ENCODE data around the gene PLAGL1. TPM values are rescaled to one million over a fixed set of nuclear protein-coding genes. Genes with fewer than 3 reads are reported as not detected.
A peak's percentile ranks its signal among the peaks of the same experiment; 100 is the strongest.

PLAGL1 gene
- total and polyA plus RNA-seq, 2 of the 8 experiments (the other 6 are each of a cell fraction or from before 2014, with no cell fraction given): 0.94 to 1.1 TPM

DNA sequence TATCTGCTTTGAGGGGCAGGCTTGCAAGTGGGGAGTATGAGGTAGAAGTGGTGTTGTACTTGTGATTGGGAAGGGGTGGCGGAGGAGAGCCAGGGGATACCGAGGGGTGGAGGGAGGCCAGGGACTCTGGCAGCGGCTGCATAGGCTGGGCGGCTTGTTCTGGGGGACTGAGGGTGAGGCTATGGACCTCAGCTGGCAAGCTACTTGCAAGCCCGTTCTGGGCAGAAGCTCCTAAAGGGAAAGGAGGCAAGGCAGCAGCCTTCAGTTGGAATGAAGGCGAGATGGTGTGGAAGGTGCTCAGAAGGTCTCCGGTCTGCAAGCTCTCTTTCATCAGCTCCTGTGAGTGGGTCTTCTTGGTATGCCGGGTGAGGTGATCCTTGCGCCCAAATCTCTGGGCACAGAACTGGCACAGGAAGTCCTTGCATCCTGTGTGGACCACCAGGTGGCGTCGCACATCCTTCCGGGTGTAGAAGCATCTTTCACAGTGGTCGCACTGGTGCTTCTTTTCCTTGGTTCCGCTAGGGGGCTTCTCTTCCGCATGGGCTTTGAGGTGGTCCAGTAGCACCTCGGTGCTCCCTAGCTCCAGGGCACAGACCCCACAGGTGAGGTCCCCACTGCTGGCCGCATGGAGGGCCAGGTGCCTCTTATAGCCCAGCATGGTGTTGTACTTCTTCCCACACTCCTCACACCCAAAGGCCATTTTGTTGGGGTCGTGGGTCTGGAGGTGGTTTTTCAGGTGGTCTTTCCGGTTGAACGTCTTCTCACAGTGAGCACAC is 66.0 kb downstream of the PLAGL1 start (continued):
- TF ChIP-seq, protein P1, sequence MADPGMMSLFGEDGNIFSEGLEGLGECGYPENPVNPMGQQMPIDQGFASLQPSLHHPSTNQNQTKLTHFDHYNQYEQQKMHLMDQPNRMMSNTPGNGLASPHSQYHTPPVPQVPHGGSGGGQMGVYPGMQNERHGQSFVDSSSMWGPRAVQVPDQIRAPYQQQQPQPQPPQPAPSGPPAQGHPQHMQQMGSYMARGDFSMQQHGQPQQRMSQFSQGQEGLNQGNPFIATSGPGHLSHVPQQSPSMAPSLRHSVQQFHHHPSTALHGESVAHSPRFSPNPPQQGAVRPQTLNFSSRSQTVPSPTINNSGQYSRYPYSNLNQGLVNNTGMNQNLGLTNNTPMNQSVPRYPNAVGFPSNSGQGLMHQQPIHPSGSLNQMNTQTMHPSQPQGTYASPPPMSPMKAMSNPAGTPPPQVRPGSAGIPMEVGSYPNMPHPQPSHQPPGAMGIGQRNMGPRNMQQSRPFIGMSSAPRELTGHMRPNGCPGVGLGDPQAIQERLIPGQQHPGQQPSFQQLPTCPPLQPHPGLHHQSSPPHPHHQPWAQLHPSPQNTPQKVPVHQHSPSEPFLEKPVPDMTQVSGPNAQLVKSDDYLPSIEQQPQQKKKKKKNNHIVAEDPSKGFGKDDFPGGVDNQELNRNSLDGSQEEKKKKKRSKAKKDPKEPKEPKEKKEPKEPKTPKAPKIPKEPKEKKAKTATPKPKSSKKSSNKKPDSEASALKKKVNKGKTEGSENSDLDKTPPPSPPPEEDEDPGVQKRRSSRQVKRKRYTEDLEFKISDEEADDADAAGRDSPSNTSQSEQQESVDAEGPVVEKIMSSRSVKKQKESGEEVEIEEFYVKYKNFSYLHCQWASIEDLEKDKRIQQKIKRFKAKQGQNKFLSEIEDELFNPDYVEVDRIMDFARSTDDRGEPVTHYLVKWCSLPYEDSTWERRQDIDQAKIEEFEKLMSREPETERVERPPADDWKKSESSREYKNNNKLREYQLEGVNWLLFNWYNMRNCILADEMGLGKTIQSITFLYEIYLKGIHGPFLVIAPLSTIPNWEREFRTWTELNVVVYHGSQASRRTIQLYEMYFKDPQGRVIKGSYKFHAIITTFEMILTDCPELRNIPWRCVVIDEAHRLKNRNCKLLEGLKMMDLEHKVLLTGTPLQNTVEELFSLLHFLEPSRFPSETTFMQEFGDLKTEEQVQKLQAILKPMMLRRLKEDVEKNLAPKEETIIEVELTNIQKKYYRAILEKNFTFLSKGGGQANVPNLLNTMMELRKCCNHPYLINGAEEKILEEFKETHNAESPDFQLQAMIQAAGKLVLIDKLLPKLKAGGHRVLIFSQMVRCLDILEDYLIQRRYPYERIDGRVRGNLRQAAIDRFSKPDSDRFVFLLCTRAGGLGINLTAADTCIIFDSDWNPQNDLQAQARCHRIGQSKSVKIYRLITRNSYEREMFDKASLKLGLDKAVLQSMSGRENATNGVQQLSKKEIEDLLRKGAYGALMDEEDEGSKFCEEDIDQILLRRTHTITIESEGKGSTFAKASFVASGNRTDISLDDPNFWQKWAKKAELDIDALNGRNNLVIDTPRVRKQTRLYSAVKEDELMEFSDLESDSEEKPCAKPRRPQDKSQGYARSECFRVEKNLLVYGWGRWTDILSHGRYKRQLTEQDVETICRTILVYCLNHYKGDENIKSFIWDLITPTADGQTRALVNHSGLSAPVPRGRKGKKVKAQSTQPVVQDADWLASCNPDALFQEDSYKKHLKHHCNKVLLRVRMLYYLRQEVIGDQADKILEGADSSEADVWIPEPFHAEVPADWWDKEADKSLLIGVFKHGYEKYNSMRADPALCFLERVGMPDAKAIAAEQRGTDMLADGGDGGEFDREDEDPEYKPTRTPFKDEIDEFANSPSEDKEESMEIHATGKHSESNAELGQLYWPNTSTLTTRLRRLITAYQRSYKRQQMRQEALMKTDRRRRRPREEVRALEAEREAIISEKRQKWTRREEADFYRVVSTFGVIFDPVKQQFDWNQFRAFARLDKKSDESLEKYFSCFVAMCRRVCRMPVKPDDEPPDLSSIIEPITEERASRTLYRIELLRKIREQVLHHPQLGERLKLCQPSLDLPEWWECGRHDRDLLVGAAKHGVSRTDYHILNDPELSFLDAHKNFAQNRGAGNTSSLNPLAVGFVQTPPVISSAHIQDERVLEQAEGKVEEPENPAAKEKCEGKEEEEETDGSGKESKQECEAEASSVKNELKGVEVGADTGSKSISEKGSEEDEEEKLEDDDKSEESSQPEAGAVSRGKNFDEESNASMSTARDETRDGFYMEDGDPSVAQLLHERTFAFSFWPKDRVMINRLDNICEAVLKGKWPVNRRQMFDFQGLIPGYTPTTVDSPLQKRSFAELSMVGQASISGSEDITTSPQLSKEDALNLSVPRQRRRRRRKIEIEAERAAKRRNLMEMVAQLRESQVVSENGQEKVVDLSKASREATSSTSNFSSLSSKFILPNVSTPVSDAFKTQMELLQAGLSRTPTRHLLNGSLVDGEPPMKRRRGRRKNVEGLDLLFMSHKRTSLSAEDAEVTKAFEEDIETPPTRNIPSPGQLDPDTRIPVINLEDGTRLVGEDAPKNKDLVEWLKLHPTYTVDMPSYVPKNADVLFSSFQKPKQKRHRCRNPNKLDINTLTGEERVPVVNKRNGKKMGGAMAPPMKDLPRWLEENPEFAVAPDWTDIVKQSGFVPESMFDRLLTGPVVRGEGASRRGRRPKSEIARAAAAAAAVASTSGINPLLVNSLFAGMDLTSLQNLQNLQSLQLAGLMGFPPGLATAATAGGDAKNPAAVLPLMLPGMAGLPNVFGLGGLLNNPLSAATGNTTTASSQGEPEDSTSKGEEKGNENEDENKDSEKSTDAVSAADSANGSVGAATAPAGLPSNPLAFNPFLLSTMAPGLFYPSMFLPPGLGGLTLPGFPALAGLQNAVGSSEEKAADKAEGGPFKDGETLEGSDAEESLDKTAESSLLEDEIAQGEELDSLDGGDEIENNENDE (IDR thresholded peaks at IDR 0.05; ENCODE audit: insufficient replicate concordance, low read length): no peak
- TF ChIP-seq RAD21 (IDR thresholded peaks at IDR 0.05 in 1 of 2, conservative IDR thresholded peaks at IDR 0.05 in 1 of 2; ENCODE audit: low read depth in 2 of 2, low read length in 2 of 2) (peak; percentile 90 to 95), GABPA (IDR thresholded peaks at IDR 0.05; ENCODE audit: borderline replicate concordance, insufficient read depth, low read length) (no peak), EZH2 (IDR thresholded peaks at IDR 0.05; ENCODE audit: low read depth, low read length, severe bottlenecking) (no peak), ZNF274 (IDR thresholded peaks at IDR 0.05; ENCODE audit: borderline replicate concordance, extremely low read depth, low read length) (no peak), BCL11A (IDR thresholded peaks at IDR 0.05; ENCODE audit: low read depth in 2 of 2, low read length in 2 of 2) (no peak), CHD2 (IDR thresholded peaks at IDR 0.05; ENCODE audit: low read length) (peak; percentile 24; the same call in 1 of the 2 replicates), EGR1 (IDR thresholded peaks at IDR 0.05; ENCODE audit: borderline replicate concordance, low read depth, low read length) (no peak), TCF12 (IDR thresholded peaks at IDR 0.05; ENCODE audit: low read depth, low read length) (no peak), SIRT6 (IDR thresholded peaks at IDR 0.05; ENCODE audit: low read length) (no peak)
